GM19238 (cell line): ENCODE data around the gene OPCML.

Experiments
- DNase-seq: peaks from one replicate; pipeline ENCODE4 v3.0.0; 2011; ENCODE audit warnings: low spot score; ENCODE audit not compliant: insufficient read length

OPCML gene

DNA sequence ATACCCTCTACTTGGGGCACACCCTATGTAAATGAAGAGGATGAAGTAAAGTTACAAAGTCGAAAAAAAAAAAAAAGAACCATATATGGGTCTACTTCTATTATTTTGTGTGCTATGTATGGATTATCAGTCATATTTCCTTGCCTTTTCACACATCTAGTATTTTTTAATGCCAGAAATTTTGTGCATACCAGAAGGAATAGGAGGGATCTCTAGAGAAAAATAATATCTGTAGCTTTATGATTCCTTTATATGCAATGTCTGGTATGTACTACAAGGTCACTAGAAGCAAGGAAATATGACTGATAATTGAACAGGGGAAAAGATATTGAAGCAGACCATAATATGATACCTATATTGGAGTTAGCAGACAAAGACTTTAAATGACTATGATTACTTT lies 713.4 kb downstream of the OPCML start:
- no peak for DNase-seq

DNA sequence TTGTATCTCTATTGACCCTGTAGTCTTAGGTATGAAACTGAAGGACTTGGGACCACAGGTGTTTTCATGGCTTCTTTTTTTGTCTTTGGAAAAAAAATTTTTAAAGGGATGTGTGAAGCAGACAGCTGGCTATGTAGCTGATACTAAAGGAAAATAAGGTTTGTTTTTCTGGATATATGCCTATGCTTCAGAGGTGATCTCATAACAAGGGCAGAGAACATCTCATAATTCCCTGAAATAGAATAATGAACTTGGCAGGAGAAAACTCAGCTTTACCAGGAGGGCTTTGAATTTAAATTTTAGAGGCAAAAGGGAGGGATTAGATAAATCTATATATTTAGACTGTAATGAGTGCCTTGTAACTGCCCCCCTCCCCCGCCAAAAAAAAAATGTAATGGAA lies 714.9 kb downstream of the OPCML start:
- no peak for DNase-seq

DNA sequence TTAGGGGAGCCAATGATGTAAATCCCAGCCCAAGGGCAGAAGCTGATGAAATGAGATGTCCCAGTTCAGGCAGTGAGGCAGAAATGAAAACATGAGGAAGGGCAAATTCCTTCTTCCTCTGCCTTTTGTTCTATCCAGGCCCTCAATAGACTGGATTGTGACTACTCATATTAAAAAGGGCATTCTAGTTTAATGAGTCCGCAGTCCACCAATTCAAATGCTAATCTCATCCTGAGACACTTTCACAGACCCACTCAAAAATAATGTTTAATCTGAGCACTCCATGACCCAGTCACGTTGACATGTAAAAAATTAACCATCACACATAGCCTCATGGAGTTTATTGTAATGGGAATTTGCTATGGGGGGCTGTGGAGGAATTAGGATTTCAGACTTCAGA lies 717.9 kb downstream of the OPCML start:
- DNase-seq = no peak

DNA sequence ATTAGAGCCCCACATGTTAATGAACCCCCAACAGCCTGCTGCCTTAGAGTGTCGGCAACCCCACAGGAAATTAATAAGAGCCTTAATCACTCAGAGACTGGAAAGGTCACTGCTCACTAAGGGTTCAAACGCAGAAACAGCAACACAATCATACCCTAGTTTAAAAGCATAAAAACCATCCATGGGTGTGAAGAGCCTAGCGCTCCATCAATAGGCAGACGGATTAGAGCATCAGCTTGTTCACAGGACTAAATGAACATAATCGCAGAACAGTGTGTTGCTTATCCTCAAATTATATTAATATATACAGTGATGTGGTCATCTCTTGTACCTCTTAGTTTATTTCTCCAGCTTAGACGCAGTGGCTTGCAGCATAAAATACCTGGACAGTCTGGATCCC lies 720.7 kb downstream of the OPCML start:
- DNase-seq = no peak

DNA sequence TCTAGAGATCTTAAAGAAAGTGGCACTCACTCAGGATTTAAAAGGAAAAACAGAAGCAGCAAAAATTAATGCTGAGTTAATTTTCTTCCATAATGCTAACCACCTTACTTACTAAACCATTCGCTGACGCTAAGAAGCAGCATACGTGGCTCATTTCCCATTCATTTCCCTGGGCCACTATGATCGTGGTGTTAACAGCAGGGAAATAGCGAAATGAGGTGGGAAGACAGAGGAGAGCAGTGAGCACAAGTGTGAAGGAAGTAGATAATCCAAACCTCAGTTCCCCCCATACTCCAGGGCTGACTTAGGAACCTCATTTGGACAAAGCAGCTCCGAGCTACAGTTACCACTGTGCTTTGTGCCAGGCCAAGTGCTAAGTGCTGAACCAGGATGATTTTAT lies 723.2 kb downstream of the OPCML start:
- no peak for DNase-seq

DNA sequence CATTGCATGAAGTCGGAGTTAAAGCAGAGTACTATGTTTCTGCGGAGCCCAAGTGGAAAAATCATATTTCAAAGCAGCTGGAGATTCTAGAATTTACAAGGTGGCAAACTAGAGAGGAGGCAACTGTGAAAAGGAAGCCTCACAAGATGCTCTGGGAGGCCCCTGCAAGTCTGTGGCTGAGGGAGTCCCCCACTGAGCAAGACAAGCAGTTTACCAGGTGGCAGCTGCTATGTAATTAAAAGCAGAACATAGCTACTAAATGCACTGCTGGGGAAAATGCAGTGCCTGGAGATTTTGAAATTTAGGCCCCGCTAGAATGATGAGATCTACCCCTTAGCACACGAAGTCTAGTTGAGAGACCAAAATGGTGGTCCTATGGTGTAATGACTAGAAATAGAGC lies 728.0 kb downstream of the OPCML start:
- no peak for DNase-seq

DNA sequence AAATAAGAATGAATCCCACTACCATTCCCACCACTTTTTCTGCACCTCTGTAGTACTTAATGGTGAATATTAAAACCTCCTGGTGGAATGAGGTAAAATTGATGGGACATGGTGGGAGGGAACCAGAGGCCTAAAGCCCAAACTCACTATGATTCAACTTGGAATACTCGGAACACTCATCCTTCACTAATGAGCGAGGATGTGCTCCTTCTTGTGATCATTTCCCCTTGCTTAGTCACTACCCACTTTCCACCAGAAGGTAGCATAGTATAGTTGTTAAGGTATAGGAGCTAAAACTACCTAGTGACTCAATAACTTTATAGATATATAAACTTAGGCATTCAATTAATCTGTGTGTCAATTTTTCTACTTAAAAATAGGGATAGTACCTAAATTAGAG lies 728.9 kb downstream of the OPCML start:
- no peak for DNase-seq

DNA sequence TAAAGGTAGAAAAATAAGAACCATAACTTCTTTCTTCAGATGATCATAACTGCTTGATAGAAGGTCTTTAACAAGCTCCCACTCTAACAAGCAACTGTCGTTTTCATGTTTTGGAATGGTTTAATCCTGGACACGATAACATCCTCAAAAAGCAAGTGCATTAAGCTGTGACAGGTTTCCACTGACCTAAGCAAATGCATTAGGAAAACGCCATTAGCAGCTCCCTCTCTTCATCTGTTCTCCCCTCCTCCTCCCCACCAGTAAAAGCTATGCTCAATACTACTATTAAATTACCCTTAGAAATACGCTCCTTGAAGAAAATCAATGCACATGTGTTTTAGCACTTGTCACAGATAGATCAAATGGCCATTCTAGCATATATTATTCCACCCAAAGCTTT lies 729.4 kb downstream of the OPCML start:
- no peak for DNase-seq

DNA sequence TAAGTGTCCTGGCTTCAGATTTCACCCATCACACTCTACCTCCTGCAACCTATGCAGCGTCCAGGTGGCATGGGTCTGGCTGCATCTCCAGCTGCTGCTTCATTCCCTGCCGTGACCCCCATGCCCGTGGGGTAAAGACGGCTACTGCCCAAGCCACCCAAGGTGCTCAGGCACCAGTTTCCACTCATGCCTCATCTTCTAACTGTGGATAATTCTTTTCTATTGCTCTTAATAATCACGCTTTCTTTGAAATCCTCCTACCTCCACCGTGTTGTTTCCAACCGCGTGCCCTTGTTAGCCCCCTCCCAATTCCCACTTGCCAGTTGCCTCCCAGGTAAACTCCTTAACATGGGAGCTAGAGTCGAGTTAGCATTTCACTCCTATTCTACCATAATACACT lies 738.5 kb downstream of the OPCML start:
- DNase-seq = no peak

DNA sequence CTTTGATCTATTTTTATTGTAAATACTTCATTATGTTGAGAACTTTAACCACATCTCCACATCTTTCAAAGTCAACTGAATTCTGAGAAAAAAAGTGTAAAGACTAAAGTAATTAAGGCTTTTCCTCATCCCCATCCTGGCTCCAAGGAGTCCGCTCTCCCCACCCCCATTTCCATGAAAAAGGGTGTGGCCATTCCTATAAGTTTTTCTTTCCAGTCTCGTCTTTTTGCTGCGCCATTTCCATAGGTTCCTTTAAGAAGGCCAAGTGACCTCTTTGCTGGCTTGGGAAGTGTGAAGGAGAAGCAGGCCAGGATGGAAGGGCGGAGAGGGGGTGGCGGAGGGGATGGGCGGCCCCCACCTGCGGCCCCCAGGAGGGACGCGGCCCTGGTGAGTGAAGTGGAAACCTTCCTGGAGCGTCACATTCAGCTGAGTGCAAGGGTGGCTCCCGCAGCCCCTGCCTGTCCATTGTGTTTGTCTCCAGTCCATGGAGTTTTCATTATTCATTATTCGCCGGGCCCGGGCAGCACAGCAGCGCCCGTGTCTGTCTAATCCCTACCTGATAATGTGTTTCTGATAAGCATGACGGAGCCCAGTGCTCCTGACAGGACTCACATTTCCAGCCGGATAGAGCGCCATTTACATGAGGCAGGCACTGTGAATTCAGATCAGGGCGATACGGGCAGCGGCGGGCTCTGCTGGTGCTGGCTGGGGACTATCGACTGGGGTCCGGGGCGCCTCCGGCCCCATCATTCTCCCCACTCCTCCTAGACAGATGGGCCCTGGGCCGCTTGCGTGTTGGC lies 739.8 kb downstream of the OPCML start:
- no peak for DNase-seq

DNA sequence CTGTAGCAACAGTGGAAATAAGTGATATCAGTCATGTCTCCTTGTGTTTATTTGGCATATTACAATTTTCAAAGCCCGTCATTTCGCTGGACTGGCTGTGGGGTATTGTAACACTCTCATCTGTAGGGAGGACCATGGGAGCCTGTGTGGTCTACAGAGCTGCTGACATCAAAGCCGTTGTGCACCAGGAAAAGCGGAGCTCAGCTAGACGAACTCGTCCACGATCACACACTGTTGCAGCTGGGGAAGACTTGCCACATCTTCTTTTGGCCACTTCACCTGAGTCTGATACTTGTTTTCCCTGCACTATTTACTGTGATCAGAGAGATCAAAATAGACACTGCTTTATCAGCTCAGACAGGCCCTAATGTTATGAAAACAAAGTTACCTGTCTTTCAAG lies 741.3 kb downstream of the OPCML start:
- DNase-seq = no peak

DNA sequence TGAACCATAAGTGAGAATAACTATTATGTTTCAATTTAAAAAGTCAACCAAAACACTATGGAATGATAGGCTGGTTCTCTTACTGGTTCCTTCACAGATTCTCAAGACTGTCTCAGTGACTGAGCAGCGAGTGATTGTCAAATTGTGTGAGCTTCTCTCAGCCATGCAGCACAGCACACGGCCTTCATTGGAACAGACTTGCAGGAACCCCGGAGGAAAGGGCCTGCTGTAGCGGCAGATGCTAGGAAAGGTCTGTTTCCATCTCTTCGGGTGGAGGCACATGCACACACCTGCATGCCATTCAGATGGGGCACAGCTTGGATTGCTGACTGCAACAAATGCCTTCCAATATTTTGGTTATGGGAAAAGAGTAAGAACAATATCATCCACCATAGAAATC lies 741.8 kb downstream of the OPCML start:
- no peak for DNase-seq

DNA sequence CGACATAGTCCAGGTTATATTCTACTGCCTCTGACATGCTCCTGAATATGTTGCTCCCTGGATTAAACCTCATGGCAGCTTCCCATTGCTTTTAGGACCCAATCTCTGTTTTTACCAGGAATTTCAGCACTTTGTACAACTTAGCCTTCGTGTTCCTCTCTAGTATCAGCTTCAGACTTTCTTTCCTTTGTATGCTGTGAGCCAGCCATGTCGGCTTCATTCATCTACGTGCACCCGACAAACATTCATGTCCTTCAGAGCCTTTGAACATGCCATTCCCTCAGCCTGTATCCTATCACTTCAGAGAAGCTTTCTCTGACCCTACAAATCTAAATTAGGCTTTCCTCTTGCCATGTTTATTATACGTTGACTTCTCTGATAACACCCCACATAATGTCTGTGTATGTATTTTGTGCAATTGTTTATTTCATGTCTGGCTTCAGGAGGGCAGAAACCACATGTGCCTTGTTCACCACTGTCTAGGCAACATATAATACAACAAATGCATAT lies 743.4 kb downstream of the OPCML start:
- no peak for DNase-seq

DNA sequence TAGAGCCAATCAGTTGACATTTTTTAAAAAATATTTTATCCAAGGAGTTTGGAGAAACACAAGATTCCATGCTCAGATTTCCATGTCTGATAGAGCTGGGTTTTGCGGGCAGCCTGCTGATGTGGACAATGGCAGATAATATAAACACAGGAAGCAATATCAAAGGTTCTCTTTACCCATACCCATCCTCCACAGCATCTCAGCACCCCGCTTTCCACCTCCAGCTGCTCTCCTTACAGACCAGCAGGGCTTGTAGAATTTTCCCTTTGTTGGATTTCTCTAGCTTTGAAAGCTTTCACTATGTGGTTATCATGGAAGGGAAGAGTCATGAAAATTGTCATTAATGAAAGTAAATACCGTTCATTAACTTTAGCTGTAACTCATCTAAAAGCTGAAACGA lies 746.4 kb downstream of the OPCML start:
- no peak for DNase-seq

DNA sequence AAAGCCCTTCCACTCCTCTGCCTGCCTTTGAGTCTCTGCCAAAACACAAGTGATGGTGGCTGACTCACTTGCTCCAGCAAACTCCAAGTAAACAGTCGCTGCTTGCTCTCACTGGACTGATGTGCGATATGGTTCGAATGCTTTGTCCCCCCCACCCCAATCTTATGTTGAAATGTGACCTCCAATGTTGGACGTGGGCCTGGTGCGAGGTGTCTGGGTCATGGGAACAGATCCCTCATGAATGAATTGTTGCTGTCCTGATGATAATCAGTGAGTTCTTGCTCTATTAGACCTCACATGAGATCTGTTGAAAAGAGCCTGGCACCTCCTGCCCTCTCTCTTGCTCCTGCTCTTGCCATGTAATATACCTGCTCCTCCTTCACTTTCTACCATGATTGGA lies 747.9 kb downstream of the OPCML start:
- DNase-seq = no peak

DNA sequence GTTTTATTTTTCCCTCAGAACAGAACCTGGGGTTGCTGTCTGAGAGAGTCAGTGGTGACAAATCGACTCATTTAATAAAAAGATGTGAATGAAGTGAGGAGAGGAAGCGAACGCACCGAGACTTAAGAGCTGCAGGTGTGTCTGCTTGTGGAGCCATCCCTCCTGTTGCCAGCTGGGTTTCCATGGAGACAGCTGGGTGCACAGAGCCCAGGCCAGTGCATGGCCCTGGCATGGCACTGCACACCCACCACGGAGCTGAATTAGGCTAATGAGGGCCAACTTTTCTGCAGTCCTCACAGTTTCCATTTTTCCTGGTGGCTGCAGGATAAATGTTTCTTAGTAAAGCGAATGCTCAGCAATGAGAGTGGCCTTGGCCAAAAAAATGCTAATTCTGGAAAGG lies 750.2 kb downstream of the OPCML start:
- DNase-seq = no peak

DNA sequence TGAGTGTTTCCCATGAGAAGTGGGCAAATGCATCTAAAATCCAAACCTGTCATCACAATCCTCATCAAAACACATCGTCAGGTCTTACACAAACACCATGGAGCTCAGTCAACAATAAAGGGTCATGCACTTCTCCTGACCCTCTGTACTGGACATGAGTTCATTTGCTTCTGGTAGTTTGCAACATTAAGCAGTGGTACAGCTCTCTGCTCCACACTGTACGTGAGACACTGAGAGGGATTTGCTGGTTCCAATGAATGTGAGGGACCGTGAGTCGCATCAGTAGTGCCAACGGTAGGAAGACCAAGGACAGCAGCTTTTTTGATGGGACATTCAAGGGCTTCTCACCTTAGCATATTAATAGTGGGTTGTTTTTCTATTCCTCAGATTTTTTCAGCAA lies 752.3 kb downstream of the OPCML start:
- no peak for DNase-seq

DNA sequence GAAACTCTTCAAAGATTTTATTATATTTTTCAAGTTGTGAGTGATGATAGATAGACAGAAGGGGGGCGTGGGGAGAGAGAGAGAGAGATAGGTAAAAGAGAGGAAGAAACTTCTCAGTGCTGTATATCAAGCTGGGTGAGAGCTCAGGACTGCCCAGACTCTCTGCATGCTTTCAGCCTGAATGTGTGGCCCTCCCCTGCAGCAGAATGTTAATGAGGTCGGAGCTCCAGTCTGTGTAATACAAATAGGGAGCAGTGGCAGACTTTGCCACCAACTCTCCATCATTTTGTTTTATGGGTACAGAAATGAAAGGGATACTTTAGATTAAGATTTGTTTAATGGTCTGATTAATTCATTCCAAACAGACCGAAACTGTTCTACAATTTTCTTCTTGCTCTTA lies 752.8 kb downstream of the OPCML start:
- no peak for DNase-seq

DNA sequence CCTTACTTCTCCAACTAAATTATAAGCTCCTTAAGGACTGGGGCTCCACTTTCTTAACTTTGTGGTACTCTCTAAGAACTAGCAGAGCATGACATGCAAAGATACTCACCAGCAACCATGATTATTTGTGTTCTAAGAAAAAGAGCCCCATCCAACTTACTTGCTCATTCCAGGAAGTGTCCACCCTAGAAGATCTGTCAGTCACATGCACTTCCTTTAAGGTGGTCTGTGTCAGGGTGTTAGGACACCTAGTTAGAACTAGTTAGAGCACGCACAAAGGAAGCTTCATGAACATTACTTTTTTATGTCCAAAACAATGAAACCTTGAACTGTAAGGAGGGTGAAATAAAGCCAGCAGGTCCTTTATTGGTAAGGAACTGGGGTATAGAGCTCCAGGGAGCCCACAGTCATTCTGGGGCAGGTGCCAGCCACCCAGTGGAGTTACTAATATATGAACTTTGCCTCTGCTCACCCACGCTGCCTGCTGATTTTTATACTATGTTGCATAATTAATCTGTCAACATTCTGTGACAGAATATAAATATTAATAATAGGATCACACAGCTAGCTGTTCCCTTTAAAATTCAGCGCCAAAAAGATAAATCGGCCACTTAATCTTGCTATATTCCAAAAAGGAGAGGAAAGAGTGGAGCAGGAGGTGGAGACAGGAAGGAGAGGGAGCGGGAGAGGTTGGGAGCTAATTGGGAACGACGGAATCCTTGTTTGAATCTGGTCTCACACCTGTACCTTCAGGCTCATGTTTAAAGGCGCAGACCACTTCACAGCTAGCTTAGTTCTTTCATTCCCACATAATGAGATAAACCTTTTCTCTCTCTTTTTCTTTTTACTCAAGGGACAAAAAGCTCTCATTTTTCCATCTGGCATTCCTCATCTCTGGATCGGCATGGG lies 755.0 kb downstream of the OPCML start:
- no peak for DNase-seq

DNA sequence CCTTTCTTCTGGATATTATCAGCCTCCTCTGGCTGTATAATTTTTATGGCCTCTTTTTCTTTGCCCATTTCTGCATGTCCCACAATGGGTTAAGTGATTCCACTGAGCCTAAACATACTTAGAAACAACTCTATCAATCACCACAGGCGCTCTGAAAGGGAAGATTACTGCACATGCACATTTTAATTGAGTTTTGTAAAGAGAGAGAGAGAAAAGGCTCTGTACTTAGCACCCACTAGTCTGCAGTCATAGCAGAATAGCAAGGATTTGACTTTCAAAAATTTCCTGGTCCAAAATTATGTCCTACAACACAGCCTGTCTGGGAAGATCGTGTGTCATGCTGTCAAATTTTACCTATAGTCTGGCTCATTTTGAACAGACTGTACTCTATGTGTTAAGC lies 758.5 kb downstream of the OPCML start:
- no peak for DNase-seq

DNA sequence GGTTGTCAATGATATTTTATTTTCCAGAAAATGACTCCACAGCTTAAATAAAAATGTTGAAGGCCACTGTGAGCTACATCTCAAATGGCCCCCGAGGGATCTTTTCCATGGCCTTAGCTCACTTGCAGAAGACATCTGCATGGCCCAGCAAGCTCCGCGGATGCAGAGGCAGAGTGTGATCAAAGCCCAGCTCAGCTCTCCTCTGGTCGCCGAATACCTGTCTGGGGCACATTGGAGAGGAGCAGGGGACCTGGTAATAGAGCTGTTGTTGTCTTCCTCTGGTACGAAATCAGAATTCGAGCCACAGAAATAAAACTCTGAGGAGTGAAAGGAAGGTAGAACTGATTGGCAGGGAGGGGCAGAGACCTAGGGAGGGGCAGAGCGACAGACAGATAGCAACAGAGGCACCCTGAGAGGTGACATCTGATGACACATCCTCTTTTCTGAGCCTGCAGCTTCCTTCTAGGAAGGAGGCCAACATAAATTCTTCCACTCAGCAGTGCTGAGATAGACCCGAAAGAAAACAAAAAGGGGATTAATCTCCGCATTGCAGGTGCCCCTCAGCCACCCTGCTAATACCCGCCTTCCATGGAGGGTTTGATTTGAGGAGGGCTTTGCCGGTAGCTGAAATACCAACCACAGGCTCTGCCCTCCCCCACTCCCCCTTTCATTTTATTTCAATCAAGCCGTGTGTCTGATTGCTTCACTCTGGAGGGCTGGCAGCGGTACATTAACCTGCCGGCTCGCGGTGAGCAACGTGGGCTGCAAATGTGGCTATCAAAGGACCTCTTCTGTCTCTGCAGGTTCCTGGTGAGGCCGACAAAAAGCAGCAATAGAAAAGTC lies 759.4 kb downstream of the OPCML start:
- no peak for DNase-seq

DNA sequence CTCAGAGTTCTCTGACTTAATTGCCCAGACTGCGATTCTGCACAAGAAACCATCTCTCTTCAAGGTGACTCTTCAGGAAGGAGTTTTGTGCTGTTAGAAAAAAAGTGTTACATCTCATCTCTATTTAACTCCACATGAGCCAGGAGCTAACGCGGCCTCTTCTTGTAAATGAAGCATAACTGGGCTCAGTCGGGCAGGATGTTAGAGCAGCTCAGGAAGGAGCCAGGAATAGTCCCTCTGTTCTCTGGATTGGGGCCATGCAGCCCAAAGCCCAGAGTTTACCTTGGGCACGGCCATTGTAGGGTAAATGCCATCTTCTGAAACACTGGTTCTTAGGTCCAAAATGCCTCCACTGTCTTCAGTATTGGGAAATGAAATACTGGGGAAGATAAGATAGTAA lies 760.6 kb downstream of the OPCML start:
- no peak for DNase-seq
